ENCODE measurements around the gene HPS4. TPM values are rescaled to one million over a fixed set of nuclear protein-coding genes. Genes with fewer than 3 reads are reported as not detected.

Gene HPS4
- total and polyA plus RNA-seq, 2 of the 8 experiments (the other 6 are each of a cell fraction or from before 2014, with no cell fraction given), result 28.0 to 35.2 TPM

DNA sequence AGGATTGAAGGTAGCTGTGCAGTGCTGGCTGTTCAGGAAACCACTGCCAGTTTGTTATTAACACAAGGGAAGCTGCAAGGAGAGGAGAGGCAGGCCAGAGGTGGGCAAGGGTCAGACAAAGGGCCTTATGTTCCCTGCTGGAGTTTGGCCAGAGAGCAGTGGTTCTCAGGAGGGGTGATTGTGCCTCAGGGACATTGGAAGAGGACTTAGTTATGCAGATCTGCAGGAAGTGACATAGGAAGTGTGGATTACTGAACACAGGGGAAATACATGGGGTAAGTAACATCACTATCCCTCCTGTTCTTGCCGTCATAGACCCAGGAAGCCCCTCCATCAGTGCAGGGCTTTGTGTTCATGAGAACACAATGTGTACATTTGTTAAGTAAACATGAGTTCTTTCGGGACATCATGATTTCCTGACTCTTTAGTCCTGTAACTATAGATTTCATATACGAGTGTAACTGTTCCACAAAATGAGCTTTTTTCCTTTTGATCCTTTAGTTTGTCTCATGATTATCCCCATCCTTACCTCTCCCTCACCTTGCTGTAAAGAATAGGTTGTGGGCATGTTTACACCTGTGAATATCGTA, 6.0 kb upstream of the HPS4 start (continued):
- TF ChIP-seq SIN3A (conservative IDR thresholded peaks at IDR 0.05 in 1 of 2, IDR thresholded peaks at IDR 0.05 in 1 of 2; ENCODE audit: low read depth in 1 of 2, low read length in 2 of 2) (no peak), BCL11A (IDR thresholded peaks at IDR 0.05; ENCODE audit: low read depth in 2 of 2, low read length in 2 of 2) (no peak), POLR2A (IDR thresholded peaks at IDR 0.05; ENCODE audit: control extremely low read depth in 1 of 2, low read depth in 2 of 2, low read length in 2 of 2) (no peak), TEAD4 (IDR thresholded peaks at IDR 0.05; ENCODE audit: low read depth, low read length) (no peak), KDM4A (IDR thresholded peaks at IDR 0.05; ENCODE audit: low read depth, low read length, severe bottlenecking) (no peak), SUZ12 (IDR thresholded peaks at IDR 0.05; ENCODE audit: low read length) (no peak), CREB1 (IDR thresholded peaks at IDR 0.05) (no peak), SIX5 (IDR thresholded peaks at IDR 0.05; ENCODE audit: low read depth, low read length) (no peak), SIRT6 (IDR thresholded peaks at IDR 0.05; ENCODE audit: low read length) (no peak)

All from H1 (cell line).